OCI-LY1 (cell line): ENCODE results near the gene WNK2.

Source experiments
- CTCF ChIP-seq: fragments of 200-600 bp; sonication (generic), shearing (Covaris generic); IDR thresholded peaks from 2 replicates; pipeline ENCODE4 v1.5.1; 2017; ENCODE audit warnings: mild to moderate bottlenecking, antibody characterized with exemption, low read length, moderate library complexity, mixed read lengths
- EZH2 ChIP-seq: fragments of 200-600 bp; sonication (generic), shearing (Covaris generic); IDR thresholded peaks from 2 replicates; pipeline ENCODE4 v1.8.0; 2017; ENCODE audit warnings: borderline replicate concordance, mixed run types, mild to moderate bottlenecking, antibody characterized with exemption, low read length, moderate library complexity, mixed read lengths

- TF ChIP-seq CTCF (no peak), EZH2 (no peak)
Measured at GRCh38 chr9:93234600-93234999, 50.7 kb downstream of the WNK2 start.
